Activated CD4-positive, alpha-beta T cell treated with anti-CD3 and anti-CD28 coated beads for 4 hours (primary cell): ENCODE data around the gene CYP26B1.

ENCODE experiments used
- DNase-seq, 2 donors: peaks; one replicate each; pipeline ENCODE4 v3.0.0-alpha.2; 2020

CYP26B1 gene, protein sequence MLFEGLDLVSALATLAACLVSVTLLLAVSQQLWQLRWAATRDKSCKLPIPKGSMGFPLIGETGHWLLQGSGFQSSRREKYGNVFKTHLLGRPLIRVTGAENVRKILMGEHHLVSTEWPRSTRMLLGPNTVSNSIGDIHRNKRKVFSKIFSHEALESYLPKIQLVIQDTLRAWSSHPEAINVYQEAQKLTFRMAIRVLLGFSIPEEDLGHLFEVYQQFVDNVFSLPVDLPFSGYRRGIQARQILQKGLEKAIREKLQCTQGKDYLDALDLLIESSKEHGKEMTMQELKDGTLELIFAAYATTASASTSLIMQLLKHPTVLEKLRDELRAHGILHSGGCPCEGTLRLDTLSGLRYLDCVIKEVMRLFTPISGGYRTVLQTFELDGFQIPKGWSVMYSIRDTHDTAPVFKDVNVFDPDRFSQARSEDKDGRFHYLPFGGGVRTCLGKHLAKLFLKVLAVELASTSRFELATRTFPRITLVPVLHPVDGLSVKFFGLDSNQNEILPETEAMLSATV

DNA sequence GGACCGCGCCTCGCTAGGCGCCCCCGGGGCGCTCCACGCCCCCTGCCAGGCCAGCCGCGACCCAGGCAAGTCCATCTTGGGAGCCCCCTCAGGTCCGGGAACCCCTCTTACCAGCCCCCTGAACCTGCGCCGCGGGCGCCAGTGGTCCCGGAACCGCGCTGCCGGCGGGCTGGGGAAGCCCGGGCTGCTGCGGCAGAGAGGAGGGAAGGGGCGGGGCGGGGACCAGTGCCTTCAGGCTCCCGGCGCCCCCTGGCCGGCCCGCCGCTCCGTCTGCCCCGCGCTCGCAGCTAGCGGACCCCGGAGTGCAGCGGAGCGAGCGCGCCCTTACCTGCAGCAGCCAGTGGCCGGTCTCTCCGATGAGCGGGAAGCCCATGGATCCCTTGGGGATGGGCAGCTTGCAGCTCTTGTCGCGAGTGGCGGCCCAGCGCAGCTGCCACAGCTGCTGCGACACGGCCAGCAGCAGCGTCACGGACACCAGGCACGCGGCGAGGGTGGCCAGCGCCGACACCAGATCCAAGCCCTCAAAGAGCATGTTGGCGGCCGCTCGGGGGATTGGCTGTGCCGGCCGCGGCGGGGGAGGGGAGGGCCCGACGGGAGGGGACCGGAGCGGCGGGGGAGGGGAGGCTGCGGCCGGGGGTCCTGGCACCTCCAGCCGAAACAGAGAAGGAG is at the start of gene CYP26B1:
CYP26B1 (minus strand) TSS at position 560 of the 669 bp plus-strand sequence; CDS start at position 532, 28 bp downstream.
- no peak for DNase-seq

DNA sequence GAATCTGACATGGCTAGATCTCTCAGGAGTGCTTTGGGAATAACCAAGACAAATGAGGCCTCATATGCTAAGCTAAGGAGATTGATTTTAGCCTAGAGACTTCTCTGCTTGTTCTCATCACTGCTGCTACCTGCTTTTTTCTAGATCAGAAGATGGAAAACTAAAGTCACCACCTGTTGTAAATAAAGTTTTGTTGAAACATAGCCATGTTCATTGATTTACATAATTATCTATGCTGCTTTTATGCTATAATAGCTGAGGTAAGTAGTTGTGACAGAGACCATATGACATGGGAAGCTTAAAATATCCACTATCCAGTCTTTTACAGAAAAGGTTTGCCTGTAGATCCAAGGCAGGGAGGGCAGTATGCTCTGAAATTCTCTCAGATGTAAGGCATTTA is 46.1 kb upstream of the CYP26B1 start:
- no peak for DNase-seq

DNA sequence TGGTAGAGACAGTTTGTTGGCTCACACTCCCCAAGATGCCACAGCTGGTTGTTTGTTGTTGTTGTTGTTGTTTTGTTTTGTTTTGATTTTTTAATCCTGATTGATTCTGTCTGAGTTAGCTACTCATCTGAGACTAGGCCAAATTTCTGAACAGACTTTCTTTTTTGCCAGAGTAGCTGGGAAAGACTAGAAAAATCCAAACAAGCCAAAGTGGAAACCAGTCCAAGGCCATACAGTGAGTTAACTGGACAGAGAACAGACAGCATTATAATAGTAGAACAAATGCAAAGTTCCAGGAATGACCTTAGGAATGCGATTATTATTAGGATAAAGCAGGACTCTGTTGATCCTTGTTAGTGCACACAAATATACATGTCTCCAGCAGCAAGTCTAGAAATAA is 43.8 kb upstream of the CYP26B1 start:
- no peak for DNase-seq

DNA sequence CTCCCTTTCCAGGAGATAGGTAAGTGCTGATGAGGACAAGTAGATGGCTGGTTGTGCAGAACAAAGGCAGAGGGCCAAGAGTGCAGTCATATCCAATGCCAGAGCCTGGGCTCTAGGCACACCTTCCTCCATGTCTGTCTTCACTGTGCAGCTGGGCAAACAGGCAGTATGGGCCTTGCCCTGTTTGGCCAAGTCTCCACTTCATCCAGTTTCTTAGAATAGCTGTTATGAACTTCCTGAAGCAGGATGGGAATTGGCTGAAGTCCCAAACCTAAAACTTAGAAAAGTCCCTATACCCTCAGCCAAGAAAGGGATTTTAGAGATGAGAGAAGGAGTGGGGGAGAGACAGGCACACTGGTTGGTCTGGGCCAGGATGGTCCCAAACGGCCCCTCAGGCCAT is 37.5 kb upstream of the CYP26B1 start:
- DNase-seq = no peak

DNA sequence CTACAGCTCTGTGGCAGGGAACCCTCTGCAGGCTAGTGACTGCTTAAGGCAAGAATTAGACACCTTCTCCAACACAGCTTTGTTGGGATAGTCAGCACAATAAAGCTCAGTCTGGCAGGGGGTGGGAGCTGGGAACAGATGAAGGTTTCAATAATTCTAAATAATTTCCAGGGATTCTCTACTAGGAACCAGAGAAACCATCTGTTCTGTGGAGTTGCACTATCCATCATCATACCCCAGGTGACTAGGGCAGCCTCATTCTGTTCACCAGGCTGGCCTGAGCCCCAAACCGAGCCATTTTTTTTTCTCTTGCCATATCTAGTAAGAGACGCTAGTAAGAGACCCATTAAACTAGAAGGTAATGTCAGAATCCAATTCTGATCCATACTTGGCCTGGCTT is 35.8 kb upstream of the CYP26B1 start:
- DNase-seq = no peak

DNA sequence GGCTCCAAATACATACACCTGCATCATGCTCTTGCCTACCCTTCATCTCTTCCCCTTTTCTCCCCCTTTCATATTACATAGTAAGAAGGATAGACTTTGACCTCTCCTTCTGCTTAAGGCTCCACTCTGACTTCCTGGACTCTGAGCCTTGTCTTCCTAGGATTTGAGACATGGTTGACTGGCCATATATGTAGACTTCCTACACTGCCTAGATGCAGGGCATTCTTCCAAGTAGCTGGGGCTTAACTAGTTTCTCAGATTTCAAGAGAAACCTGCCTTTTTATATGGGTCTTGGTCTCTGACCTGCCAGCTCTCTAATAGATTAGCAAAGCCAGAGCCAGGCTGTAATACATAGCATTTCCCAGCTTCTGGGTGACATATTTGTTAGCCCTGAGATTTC is 35.4 kb upstream of the CYP26B1 start:
- DNase-seq = no peak

DNA sequence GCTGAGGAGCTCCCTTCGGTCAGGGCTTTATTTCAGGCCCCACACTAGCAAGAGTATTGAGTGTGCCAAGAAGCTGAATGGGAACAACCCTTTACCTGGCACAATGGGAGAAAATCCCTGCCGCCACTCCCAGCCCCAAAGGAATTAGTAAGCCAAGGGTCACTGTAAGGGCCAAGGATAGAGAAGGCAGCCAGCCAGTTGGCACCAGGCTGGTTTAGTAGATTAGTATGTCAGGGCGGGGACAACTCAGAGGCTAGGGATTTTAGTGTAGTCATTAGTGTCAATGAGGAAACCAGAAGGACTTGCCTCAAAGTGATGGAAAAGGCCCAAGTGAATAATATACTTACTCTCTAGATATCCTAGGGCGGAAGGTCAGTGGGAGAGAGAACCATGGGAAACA is 34.9 kb upstream of the CYP26B1 start:
- no peak for DNase-seq

DNA sequence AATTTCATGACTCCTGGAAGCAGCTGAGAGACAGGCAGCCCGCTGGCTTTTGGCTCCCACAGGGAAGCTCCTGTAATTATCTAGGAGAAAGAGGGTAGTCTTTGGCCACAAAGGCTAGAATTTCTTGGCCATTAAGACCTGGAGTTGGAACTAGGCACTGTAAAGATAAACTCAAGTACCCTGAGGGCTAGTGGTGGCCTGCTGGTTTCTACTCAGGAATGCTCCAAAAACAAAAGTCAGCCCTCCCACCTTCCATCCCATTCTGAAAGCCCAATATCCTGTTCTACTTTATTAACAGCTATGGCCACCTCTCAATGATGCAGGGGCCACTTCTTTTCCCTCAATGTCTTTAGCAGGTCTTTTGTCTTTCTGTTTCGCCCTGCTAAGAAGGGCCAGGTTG is 34.0 kb upstream of the CYP26B1 start:
- no peak for DNase-seq

DNA sequence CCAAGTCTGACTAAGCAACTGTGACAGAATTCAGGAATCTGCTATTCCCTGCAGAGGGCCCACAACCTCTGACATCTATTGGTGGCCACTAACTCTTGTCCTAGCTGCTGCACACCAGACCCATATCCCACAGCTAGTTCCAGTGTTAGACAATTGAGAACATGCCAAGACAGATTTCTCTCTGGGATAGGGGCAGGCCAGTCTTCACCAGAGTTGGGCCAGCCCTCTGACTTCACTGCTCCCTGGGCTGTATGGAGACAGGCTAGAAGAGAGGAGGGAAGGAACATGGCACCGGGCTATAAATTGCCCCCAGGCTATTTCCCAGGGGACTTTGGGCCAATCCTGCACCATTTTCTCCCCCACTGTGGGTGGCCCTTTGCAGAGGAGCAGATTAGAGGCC is 32.7 kb upstream of the CYP26B1 start:
- no peak for DNase-seq

DNA sequence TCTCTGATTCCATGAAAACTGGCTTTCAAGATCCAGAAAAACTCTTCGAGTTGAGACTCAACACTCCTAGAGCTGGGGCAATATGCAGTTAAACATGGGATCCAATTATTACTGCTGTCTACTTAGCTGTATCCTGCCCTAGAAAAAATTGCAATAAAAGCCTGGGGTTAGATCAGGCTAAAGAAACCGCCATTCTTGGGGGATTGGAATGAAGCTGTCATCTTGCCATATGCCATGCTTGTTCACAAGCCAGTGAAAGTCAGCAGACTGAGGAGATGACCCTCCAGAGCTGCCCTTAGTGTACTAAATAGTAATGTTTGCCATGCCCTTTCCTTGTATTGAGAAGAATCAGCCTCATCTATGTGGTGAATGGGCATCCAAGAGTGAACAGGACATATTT is 30.9 kb upstream of the CYP26B1 start:
- DNase-seq = no peak

DNA sequence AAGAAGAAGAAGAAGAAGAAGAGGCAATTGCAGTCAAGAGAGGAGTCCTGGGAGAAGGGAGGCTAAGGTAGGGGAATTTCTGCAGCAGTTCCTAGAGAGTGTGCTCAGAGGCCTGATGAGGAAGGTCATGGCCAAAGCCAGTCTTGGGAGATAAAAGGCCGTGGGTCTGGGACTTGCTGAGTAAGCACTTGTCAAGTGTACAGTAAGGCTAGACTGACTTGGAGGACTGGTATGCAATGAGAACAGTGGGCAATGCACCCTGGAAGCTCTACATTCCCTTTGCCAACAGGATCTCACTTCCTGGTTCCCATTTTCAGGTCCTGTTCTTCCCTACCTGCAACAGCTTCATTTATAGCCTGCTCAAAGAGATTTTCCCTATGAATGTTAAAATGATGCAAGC is 28.6 kb upstream of the CYP26B1 start:
- no peak for DNase-seq

DNA sequence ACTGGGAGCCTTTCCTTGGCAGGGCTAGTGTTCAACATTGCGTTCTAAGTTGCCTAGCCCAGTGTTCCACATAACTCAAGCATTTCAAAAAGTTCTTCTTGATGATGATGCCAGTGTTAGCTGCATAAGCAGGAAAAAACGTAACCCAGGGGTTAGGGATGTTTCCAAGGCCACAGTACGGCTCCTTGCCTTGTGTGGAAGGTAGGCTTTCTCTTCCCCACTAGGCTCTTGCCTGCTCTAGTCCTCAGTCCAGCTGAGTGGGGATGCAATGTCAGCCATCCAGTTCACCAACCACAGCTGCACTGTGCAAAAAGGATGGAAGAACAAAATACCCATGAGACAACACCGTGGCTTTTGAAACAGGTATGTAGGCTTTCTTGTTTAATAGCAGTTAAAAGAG is 28.0 kb upstream of the CYP26B1 start:
- DNase-seq = no peak

DNA sequence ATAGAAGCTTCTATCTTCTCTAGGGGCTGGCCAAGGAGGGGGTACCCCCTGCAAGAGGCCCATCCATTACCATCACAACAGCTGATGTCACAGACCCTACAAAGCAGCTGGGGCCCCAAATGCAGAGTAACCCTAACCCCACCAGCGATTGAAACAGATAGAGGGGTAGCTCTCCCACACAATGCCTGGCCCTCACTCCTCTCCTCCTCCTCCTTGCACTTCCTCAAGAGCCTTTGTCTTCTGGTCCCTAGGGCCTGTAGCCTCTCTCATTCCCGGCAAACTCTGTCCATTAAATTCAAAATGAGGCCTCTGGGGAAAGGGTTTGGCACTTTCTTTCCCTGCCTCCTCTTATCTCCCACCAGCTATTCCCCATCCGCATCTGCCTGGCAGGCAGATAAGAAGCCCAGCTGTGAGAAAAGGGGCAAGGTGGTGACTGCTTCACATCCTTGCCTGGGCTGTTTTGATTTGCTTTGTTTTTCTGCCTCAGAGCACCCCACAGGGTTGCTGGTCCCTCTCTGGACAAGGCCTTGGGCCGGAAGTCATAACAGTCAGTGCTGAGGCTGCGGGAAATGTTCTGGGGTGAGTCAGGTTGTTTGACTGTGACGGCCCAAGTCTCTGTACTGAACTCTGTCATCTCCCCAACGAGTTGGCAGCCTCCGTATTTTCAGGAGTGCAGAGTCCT is 26.1 kb upstream of the CYP26B1 start:
- DNase-seq = no peak

DNA sequence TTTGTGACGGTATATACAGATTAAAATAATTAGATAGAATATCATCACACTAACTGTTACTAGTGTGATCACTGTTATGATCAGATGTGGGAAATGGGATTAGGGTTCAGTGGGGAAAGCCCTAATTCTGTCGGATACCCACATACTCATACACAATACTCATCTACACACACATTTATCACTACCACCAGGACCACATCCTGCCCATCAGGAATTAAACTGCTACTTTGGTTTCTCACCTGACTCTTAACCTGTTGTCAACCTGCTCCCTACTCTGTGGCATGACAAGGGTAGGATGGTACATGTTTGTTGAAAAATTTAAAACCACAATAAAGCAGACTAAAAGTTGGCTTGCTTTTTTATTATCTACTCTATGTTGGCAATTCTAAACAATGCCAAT is 24.8 kb upstream of the CYP26B1 start:
- DNase-seq = no peak

DNA sequence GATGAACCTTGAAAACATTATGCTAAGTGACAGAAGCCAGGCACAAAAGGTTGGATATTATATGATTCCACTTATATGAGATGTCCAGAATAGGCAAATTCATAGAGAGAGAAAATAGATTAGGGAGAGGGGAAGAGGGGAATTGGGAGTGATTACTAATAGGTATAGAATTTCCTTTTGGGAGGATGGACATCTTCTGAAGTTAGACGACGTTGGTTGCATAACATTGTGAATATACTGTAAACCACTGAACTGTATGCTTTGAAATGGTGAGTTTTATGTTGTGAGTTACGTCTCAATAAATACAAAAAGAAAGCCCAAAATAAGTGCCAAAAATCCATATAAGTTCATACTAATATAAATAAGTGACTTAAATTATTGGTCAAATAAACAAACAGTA is 18.6 kb upstream of the CYP26B1 start:
- no peak for DNase-seq

DNA sequence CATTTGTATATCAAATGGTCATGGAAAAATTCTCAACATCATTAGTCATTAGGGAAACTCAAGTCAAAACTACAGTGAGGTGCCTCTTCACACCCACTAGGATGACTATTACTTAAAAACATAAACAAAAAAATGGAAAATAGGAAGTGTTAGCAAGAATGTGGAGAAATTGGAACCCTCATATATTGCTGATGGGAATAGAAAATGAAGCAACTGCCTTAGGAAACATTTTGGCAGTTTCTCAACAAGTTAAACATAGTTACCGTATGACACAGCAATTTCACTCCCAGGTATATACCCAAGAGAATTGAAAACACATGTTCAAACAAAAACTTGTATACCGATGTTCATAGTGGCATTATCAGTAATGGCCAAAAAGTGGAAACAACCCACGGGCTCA is 18.1 kb upstream of the CYP26B1 start:
- DNase-seq = no peak

DNA sequence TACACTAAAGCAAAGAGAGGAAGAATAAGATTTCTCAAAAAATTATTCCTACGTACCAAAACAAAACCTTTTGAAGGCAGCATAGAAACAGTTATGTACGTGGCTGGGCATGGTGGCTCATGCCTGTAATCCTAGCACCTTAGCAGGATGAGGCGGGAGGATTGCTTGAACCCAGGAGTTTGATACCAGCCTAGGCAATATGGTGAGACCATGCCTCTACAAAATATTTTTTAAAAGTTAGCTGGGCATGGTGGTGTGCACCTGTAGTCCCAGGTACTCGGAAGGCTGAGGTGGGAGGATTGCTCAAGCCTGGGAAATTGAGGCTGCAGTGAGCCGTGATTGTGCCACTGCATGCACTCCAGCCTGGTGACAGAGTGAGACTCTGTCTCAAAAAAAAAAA is 14.9 kb upstream of the CYP26B1 start:
- DNase-seq = no peak

DNA sequence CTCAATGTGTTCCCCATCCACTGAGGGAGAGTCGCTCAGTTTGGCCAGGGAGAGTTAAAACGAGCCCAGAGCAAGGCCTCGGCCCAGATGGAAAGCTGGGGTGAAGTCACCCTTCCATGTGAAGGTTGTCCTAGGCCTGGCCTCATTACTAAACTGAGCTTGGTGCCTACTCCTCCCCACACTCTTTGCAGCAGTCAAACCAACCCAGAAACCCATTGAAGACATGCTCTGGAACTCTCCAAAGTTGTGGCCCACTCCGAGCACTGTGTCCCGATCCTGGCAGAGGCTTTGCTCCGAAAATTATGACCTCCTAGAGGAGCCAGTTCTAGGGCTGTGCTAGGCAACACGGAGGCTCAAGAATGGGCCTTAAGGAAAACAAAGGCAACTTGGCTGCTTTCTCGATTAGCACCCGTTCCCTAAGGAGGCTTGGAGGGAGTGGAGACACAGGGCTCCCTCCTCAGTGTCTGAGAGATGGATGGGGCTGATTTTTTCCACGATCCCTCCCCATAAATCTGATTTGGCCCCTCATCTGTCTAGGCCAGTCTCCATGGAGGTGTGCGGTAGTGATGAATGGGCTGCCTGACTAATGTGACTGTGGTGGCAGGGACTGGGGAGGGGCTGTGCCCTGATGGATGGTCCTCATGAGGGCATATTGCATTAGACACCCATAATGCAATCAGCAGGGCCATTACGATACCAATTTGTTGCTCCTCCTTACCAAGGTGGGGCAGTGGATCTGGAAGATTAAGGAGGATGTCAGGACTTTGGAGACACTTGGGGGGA is 11.7 kb upstream of the CYP26B1 start:
- DNase-seq = no peak

DNA sequence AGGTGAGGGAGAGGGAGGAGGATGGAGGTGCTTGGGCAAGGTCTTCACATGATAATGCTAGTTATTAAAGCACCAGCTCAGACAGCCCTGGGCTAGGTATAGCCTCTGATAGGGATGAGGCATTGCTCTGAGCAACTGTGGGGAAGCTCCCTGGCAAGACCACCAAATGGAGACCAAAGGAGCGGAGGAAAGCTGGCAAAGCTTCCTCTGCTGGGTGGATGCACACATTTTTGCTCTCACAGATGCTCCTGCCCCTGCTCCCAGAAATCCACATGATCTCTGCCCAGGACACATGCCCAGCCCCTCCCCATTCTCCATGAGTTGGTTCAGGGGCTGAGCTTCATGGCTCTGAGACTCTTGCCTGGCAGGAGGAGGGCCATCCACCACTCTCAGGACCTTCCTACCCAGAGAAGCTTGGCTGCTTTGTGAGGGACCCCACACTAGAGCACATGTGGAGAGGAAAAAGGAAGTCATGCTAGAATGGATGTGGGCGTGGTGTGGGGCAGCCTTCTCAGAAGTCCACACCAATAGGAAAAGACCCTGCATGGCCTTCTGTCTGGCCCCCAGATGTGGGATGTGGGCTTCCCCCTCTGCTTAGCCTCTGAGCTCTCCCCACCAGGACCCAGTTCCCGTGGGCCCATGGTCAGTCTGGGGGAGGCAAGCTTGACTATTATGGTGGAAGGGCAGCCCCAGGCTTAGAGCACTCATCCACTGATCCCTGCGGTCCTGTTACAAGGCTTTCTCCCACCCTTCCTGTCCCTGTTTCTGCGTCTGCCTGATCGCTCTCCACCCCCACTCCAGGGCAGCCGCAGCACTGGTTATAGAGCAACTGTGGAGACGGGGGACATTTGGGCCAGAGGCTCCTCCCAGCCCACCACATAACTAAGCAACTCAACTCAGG is 10.5 kb upstream of the CYP26B1 start:
- no peak for DNase-seq

DNA sequence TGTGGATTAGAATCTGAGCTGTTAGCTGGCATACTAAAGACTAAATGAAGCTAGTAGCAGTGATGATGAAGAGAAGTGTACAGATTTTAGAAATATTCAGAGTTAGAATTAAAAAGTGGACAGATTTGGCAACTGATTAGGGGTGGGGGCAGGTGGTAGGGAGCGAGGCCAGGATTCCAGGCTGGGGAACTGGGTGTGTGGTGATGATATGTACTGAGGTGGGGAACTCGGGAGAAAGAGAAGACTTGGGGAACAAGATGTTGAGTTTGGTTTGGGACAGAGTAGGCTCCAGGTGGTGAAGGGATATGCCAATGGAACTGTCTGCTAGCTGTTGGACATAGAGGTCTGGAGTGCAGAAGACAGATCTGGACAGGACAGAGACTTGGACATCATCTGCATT is 9.2 kb upstream of the CYP26B1 start:
- no peak for DNase-seq

DNA sequence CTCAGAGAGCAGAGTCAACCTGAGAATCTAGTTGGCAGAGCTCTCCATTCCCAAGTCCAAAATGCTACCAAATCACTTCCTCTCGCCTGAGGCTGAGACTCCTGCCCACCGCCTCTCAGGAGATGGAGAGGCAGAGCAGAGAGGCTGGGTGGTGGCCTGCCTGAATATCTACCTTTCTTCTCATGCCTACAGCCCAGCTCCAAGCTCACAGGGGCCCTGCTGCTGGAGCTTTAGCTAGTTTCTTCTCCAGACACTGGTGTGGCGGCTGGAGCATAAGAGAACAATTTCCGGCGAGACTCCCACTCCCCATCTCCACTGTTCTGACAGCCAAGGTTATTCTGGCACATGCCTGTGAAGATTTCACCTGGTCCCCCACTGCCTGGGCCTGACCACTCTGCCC is 8.1 kb upstream of the CYP26B1 start:
- DNase-seq = no peak

DNA sequence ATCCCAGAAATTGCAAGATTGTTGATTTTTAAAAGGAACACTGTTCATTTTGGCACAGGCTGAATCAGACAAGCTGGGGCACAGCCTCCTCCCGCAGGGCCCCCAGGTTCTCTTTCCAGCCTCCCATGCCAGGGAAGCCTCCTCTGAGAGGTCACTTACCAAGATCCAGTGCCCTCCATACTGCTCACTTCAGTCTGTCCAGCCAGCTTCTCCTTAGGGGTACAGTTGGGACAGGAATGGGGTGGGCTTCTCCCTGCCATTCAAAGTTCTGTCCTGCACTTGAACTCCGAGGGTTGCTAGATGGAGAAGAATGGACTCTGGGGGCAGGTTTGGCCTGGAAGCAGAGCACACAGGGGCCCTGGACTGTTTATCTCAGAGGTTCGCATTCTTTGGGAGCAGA is 7.5 kb upstream of the CYP26B1 start:
- DNase-seq = no peak
